ENCODE data around the gene ITLN2.
"Not testable (repeated sequence)": the region's sequence is repeated elsewhere in the genome, so short reads cannot be mapped to it uniquely, and the experiment has no call there.

Gene ITLN2

GRCh38 chr1:160993544-160994193 is 39.1 kb upstream of the ITLN2 start:
- no peaks in the 10 kb centered on the region for H4K20me1 ChIP-seq (ENCODE audit: low read depth, low read length)
- no peaks in the 10 kb centered on the region for H3K9me3 ChIP-seq (ENCODE audit: insufficient read depth, low read length)
- no peaks in the 10 kb centered on the region for H3K79me2 ChIP-seq (ENCODE audit: insufficient read depth, low read length)
- H3K27me3 ChIP-seq (ENCODE audit: low read length) = no peaks in the 10 kb centered on the region
- no peak overlapping the region for H2AFZ ChIP-seq (ENCODE audit: low read depth, low read length, severe bottlenecking)
- no peaks in the 10 kb centered on the region for H3F3A ChIP-seq (ENCODE audit: insufficient read depth)
- no peak overlapping the region for H3K4me2 ChIP-seq (ENCODE audit: low read depth, low read length, poor library complexity, severe bottlenecking)
- H3K36me3 ChIP-seq (ENCODE audit: low read length) = no peaks in the 10 kb centered on the region
- H3K27ac ChIP-seq (ENCODE audit: low read depth, low read length) = no peak overlapping the region
- H3K4me3 ChIP-seq (ENCODE audit: insufficient read depth, low read length, poor library complexity, severe bottlenecking) = no peak overlapping the region
- no peak overlapping the region for H3K9ac ChIP-seq (ENCODE audit: low read length)
- H3K9me2 ChIP-seq (replicated peaks; ENCODE audit: insufficient read depth, low read length) = no peaks in the 10 kb centered on the region
- TF ChIP-seq EZH2phosphoT487 (conservative IDR thresholded peaks at IDR 0.05; ENCODE audit: low read length) = no peak
- peak; percentile 11 for TF ChIP-seq CTCF (IDR thresholded peaks at IDR 0.05; ENCODE audit: insufficient read depth, low read length, poor library complexity, severe bottlenecking)

- H3K36me3 ChIP-seq (ENCODE audit: low read length); H3K9me3 ChIP-seq (ENCODE audit: insufficient read depth, low read length); H4K20me1 ChIP-seq (ENCODE audit: low read depth, low read length); H3K79me2 ChIP-seq (ENCODE audit: insufficient read depth, low read length); H3K9me2 ChIP-seq (replicated peaks; ENCODE audit: insufficient read depth, low read length); H3K4me2 ChIP-seq (ENCODE audit: low read depth, low read length, poor library complexity, severe bottlenecking); H3K27ac ChIP-seq (ENCODE audit: low read depth, low read length); H3K9ac ChIP-seq (ENCODE audit: low read length); H3K27me3 ChIP-seq (ENCODE audit: low read length); H2AFZ ChIP-seq (ENCODE audit: low read depth, low read length, severe bottlenecking); H3F3A ChIP-seq (ENCODE audit: insufficient read depth); H3K4me3 ChIP-seq (ENCODE audit: insufficient read depth, low read length, poor library complexity, severe bottlenecking): not testable (repeated sequence)
Measured at GRCh38 chr1:160992036-160992435, 37.4 kb upstream of the ITLN2 start.

- no peak overlapping the region for H3K27ac ChIP-seq (ENCODE audit: low read depth, low read length)
- no peaks in the 10 kb centered on the region for H3K9me3 ChIP-seq (ENCODE audit: insufficient read depth, low read length)
- no peak overlapping the region for H3K9ac ChIP-seq (ENCODE audit: low read length)
- no peak overlapping the region for H2AFZ ChIP-seq (ENCODE audit: low read depth, low read length, severe bottlenecking)
- no peak overlapping the region for H3K4me2 ChIP-seq (ENCODE audit: low read depth, low read length, poor library complexity, severe bottlenecking)
- no peaks in the 10 kb centered on the region for H3K36me3 ChIP-seq (ENCODE audit: low read length)
- no peaks in the 10 kb centered on the region for H3K27me3 ChIP-seq (ENCODE audit: low read length)
- no peaks in the 10 kb centered on the region for H3F3A ChIP-seq (ENCODE audit: insufficient read depth)
- TF ChIP-seq EZH2phosphoT487 (conservative IDR thresholded peaks at IDR 0.05; ENCODE audit: low read length) (no peak), CTCF (IDR thresholded peaks at IDR 0.05; ENCODE audit: insufficient read depth, low read length, poor library complexity, severe bottlenecking) (no peak)
- H3K4me3 ChIP-seq (ENCODE audit: insufficient read depth, low read length, poor library complexity, severe bottlenecking) = no peak overlapping the region
- H3K79me2 ChIP-seq (ENCODE audit: insufficient read depth, low read length) = no peaks in the 10 kb centered on the region
- H3K9me2 ChIP-seq (replicated peaks; ENCODE audit: insufficient read depth, low read length) = no peaks in the 10 kb centered on the region
- H4K20me1 ChIP-seq (ENCODE audit: low read depth, low read length) = no peaks in the 10 kb centered on the region
Measured at GRCh38 chr1:160987359-160988050, 32.9 kb upstream of the ITLN2 start.

- H3K4me3 ChIP-seq (ENCODE audit: insufficient read depth, low read length, poor library complexity, severe bottlenecking) = no peak overlapping the region
- no peaks in the 10 kb centered on the region for H3F3A ChIP-seq (ENCODE audit: insufficient read depth)
- TF ChIP-seq EZH2phosphoT487 (conservative IDR thresholded peaks at IDR 0.05; ENCODE audit: low read length) = no peak
- TF ChIP-seq CTCF (IDR thresholded peaks at IDR 0.05; ENCODE audit: insufficient read depth, low read length, poor library complexity, severe bottlenecking) = no peak
- H4K20me1 ChIP-seq (ENCODE audit: low read depth, low read length) = no peaks in the 10 kb centered on the region
- H3K9ac ChIP-seq (ENCODE audit: low read length) = no peak overlapping the region
- no peaks in the 10 kb centered on the region for H3K9me2 ChIP-seq (replicated peaks; ENCODE audit: insufficient read depth, low read length)
- no peaks in the 10 kb centered on the region for H3K36me3 ChIP-seq (ENCODE audit: low read length)
- no peak overlapping the region for H2AFZ ChIP-seq (ENCODE audit: low read depth, low read length, severe bottlenecking)
- H3K27ac ChIP-seq (ENCODE audit: low read depth, low read length) = no peak overlapping the region
- no peaks in the 10 kb centered on the region for H3K79me2 ChIP-seq (ENCODE audit: insufficient read depth, low read length)
- no peaks in the 10 kb centered on the region for H3K9me3 ChIP-seq (ENCODE audit: insufficient read depth, low read length)
- no peaks in the 10 kb centered on the region for H3K27me3 ChIP-seq (ENCODE audit: low read length)
- no peak overlapping the region for H3K4me2 ChIP-seq (ENCODE audit: low read depth, low read length, poor library complexity, severe bottlenecking)
Measured at GRCh38 chr1:160985723-160986122, 31.1 kb upstream of the ITLN2 start.
